Parathyroid adenoma (tissue), 2 donors: ENCODE measurements around the gene BCL11A.

Source experiments
- H2AFZ ChIP-seq: fragments of 300-600 bp; sonication (generic); one replicate; pipeline ENCODE4 v1.7.0; 2017; ENCODE audit warnings: antibody characterized with exemption, mild to moderate bottlenecking
- H3K27ac ChIP-seq: fragments of 300-600 bp; sonication (generic); one replicate; pipeline ENCODE4 v1.7.0; 2017
- H3K27me3 ChIP-seq: fragments of 300-600 bp; sonication (generic); one replicate; pipeline ENCODE4 v1.7.0; 2017; ENCODE audit warnings: low read length; ENCODE audit not compliant: control insufficient read depth, insufficient read depth
- H3K36me3 ChIP-seq: fragments of 300-600 bp; sonication (generic); one replicate; pipeline ENCODE4 v1.7.0; 2017; ENCODE audit warnings: low read length; ENCODE audit not compliant: control insufficient read depth, insufficient read depth
- H3K4me1 ChIP-seq: fragments of 300-600 bp; sonication (generic); one replicate; pipeline ENCODE4 v1.7.0; 2017; ENCODE audit warnings: control low read depth
- H3K4me2 ChIP-seq: fragments of 300-600 bp; sonication (generic); one replicate; pipeline ENCODE4 v1.7.0; 2017; ENCODE audit warnings: low read length
- H3K4me3 ChIP-seq: fragments of 300-600 bp; sonication (generic); one replicate; pipeline ENCODE4 v1.7.0; 2017; ENCODE audit warnings: low read depth, low read length
- H3K79me2 ChIP-seq: fragments of 300-600 bp; sonication (generic); one replicate; pipeline ENCODE4 v1.7.0; 2017; ENCODE audit warnings: control low read depth
- H3K9ac ChIP-seq: fragments of 300-600 bp; sonication (generic); one replicate; pipeline ENCODE4 v1.7.0; 2017; ENCODE audit warnings: mild to moderate bottlenecking
- H3K9me3 ChIP-seq: fragments of 300-600 bp; sonication (generic); one replicate; pipeline ENCODE4 v1.7.0; 2017; ENCODE audit warnings: low read length; ENCODE audit not compliant: control insufficient read depth
- TF ChIP-seq, protein P1 (sequence below): fragments of 300-600 bp; sonication (generic); IDR thresholded peaks from one replicate; pipeline ENCODE4 v1.7.0; 2017; ENCODE audit warnings: antibody characterized with exemption, mild to moderate bottlenecking
- donor health status: primary hyperparathyroidism.

Gene BCL11A

GRCh38 chr2:60570251-60570650 lies 16.8 kb upstream of the BCL11A start:
- no peaks in the 10 kb centered on the region for H3K4me1 ChIP-seq
- H3K9me3 ChIP-seq: no peaks in the 10 kb centered on the region
- no peaks in the 10 kb centered on the region for H3K36me3 ChIP-seq
- H2AFZ ChIP-seq: no peak overlapping the region
- no peak overlapping the region for H3K9ac ChIP-seq
- no peak overlapping the region for H3K4me2 ChIP-seq
- H3K27me3 ChIP-seq: peaks cover 8% of the 10 kb centered on the region
- TF ChIP-seq, protein P1, sequence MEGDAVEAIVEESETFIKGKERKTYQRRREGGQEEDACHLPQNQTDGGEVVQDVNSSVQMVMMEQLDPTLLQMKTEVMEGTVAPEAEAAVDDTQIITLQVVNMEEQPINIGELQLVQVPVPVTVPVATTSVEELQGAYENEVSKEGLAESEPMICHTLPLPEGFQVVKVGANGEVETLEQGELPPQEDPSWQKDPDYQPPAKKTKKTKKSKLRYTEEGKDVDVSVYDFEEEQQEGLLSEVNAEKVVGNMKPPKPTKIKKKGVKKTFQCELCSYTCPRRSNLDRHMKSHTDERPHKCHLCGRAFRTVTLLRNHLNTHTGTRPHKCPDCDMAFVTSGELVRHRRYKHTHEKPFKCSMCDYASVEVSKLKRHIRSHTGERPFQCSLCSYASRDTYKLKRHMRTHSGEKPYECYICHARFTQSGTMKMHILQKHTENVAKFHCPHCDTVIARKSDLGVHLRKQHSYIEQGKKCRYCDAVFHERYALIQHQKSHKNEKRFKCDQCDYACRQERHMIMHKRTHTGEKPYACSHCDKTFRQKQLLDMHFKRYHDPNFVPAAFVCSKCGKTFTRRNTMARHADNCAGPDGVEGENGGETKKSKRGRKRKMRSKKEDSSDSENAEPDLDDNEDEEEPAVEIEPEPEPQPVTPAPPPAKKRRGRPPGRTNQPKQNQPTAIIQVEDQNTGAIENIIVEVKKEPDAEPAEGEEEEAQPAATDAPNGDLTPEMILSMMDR: no peak
- no peak overlapping the region for H3K4me3 ChIP-seq
- no peaks in the 10 kb centered on the region for H3K79me2 ChIP-seq
- no peak overlapping the region for H3K27ac ChIP-seq

DNA sequence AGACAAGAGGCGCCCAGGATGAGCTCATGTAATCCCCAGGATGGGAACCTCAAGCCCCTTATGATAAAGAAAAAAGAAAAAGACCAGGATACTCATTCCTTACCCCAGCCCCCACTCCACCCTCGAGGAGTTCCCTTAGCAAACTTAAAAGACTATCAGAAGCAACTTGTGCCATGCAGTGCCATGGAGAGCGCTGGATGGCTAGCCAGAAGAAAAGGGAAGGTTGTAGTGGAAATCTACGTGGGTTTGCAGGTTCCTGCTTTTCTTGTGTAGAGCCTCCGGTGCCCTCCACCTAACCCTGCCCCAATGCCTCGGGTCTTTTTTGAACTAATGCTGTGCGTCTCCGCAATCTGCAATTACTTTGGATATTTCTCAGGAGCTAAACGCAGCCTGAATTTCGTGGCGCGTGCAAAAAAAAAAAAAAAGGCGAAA lies 16.2 kb upstream of the BCL11A start:
- H3K79me2 ChIP-seq: no peaks in the 10 kb centered on the region
- no peaks in the 10 kb centered on the region for H3K4me1 ChIP-seq
- no peaks in the 10 kb centered on the region for H3K9me3 ChIP-seq
- H3K27me3 ChIP-seq: peaks cover 8% of the 10 kb centered on the region
- no peak overlapping the region for H3K4me3 ChIP-seq
- no peaks in the 10 kb centered on the region for H3K36me3 ChIP-seq
- no peak overlapping the region for H2AFZ ChIP-seq
- H3K4me2 ChIP-seq: no peak overlapping the region
- TF ChIP-seq, protein P1: no peak
- H3K27ac ChIP-seq: no peak overlapping the region
- no peak overlapping the region for H3K9ac ChIP-seq

DNA sequence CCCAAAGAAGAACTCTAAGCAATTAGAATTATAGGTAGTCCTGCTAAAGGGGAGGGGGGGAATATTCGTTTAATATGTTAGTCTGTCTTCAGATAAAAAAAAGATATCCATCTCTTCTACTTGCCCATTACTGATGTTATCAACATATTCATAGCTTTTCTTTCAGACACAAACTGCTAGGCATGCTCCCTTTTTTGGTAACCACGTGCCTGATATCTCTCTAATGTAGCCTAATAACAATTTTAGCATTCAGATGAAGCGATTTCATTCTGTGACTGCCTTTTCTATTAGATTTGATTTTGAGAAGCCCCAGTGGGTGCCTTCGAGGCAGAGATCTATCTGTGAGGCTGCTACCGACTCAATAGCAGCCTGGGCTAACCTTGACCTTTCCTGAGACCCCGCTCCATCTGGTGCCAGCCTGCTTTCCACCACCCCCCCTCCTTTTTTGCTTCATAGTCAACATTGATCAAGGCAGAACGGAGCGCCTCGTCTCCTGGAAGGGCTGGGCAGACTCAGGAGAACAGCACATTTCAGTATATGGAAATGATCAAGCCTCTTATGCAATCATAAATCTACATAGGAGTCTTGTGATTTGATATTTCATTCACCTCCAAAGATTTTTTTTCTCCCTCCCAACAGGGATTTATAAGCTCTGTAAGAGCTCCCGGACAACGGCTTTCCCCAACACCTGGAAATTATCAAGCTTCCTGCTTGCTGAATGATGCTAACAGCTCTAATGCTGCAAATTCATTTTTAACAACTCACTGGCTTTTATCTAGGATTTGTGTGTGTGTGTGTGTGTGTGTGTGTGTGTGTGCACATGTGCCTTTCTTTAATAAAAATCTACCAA lies 14.7 kb upstream of the BCL11A start:
- no peaks in the 10 kb centered on the region for H3K9me3 ChIP-seq
- no peaks in the 10 kb centered on the region for H3K79me2 ChIP-seq
- no peak overlapping the region for H2AFZ ChIP-seq
- no peak overlapping the region for H3K27ac ChIP-seq
- no peak overlapping the region for H3K9ac ChIP-seq
- no peak overlapping the region for H3K4me3 ChIP-seq
- H3K36me3 ChIP-seq: no peaks in the 10 kb centered on the region
- no peaks in the 10 kb centered on the region for H3K4me1 ChIP-seq
- H3K4me2 ChIP-seq: no peak overlapping the region
- peaks cover 8% of the 10 kb centered on the region for H3K27me3 ChIP-seq
- TF ChIP-seq, protein P1: no peak

GRCh38 chr2:60567096-60567495 lies 13.6 kb upstream of the BCL11A start:
- Histone ChIP-seq H3K4me1 (no peaks in the 10 kb centered on the region), H2AFZ (no peak overlapping the region), H3K4me2 (no peak overlapping the region), H3K36me3 (no peaks in the 10 kb centered on the region), H3K79me2 (no peaks in the 10 kb centered on the region), H3K9me3 (no peaks in the 10 kb centered on the region), H3K27me3 (peaks cover 8% of the 10 kb centered on the region), H3K9ac (no peak overlapping the region), H3K27ac (no peak overlapping the region), H3K4me3 (no peak overlapping the region)
- TF ChIP-seq, protein P1: no peak

DNA sequence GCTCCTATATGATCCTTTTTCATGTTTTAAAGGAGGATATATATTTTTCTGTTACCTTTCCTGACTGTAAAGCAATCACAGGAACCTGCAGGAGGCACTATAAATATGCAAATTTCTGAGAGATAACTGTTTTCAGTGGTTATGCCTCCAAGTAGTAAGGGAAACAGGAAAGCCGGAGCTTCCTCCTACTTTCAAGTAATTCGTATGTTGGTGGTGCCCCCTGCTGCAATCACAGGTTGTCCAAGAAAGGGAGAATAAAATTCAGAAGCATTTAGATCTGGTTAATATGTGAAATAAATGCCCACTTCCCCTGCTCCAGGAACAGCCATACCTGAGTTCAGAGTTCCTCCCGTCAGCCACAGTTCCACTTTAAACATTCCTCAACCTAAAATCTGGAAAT lies 12.0 kb upstream of the BCL11A start:
- Histone ChIP-seq H3K36me3 (no peaks in the 10 kb centered on the region), H3K4me1 (no peaks in the 10 kb centered on the region), H3K27me3 (peaks cover 7% of the 10 kb centered on the region), H3K79me2 (no peaks in the 10 kb centered on the region), H3K4me2 (no peak overlapping the region), H3K9me3 (no peaks in the 10 kb centered on the region), H3K27ac (no peak overlapping the region), H3K4me3 (no peak overlapping the region), H2AFZ (no peak overlapping the region), H3K9ac (no peak overlapping the region)
- TF ChIP-seq, protein P1: no peak
